ENCODE measurements around the gene NCOR1.
A peak's percentile ranks its signal among the peaks of the same experiment; 100 is the strongest.
"Not testable (repeated sequence)": the region's sequence is repeated elsewhere in the genome, so short reads cannot be mapped to it uniquely, and the experiment has no call there.

NCOR1 gene

DNA sequence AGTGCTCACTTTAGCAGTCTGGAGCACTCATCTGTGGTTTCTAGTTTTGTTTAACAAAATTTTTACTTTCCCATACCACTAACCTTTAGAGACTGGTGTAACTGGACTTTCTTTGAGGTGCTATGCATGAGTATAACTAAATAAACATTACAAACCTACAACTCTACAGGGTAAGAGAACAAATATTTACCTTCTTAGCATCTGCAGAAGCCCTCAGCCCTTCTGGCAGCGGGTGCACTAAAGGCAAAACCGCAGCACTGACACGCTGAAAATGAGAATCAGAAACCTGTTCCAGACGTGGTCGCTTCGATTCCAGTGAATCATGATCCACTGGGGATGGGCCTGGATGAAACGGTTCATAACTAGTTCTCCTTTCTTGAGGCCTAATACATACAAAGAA lies 43.7 kb downstream of the NCOR1 start:
- no peak for TF ChIP-seq ZFX (IDR thresholded peaks at IDR 0.05)
- TF ChIP-seq, protein P1, sequence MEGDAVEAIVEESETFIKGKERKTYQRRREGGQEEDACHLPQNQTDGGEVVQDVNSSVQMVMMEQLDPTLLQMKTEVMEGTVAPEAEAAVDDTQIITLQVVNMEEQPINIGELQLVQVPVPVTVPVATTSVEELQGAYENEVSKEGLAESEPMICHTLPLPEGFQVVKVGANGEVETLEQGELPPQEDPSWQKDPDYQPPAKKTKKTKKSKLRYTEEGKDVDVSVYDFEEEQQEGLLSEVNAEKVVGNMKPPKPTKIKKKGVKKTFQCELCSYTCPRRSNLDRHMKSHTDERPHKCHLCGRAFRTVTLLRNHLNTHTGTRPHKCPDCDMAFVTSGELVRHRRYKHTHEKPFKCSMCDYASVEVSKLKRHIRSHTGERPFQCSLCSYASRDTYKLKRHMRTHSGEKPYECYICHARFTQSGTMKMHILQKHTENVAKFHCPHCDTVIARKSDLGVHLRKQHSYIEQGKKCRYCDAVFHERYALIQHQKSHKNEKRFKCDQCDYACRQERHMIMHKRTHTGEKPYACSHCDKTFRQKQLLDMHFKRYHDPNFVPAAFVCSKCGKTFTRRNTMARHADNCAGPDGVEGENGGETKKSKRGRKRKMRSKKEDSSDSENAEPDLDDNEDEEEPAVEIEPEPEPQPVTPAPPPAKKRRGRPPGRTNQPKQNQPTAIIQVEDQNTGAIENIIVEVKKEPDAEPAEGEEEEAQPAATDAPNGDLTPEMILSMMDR (conservative IDR thresholded peaks at IDR 0.05), result no peak
- H3K27ac ChIP-seq, result peak overlapping the region; percentile 7; the same call in 1 of the 2 replicates

DNA sequence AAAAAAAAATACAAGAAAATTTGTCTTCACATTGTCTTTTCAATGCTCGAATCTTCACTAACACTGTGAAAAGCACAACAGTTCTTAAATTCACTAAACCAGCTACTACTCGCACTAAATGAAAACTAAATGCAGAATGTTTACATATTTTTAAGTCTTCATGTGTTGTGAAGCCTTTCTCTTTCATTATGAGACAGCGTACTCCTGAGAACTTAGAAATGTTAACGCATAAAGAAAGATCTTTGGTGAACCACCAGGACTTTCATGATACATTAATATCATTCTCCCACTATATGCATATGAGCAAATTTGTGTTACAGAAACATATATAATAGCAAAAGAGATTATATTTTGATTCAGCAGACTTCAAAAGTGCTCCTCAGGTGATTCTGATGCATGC lies 48.6 kb downstream of the NCOR1 start:
- not testable (repeated sequence) for H3K27ac ChIP-seq

DNA sequence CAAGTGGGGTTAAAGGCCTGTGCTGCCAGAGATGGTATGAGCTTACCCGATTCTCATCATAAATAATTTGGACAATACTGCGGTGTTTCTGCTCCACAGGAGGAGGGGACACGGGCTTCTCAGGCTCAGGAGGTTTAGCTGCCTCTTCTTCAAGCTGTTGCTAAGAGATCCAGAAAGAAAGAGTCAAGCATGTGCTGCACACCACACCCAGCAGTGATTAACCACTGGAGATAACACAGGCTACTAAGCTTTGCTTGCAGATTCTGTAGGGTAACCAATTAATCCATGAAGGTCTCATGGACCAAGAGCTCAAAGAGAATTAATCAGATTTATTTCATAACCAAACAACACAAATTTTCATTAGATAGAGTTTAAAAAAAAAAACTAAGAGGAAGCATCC lies 56.6 kb downstream of the NCOR1 start:
- no peak for TF ChIP-seq ZFX (IDR thresholded peaks at IDR 0.05)
- TF ChIP-seq, protein P1 (conservative IDR thresholded peaks at IDR 0.05), result no peak
- no peak overlapping the region for H3K27ac ChIP-seq

DNA sequence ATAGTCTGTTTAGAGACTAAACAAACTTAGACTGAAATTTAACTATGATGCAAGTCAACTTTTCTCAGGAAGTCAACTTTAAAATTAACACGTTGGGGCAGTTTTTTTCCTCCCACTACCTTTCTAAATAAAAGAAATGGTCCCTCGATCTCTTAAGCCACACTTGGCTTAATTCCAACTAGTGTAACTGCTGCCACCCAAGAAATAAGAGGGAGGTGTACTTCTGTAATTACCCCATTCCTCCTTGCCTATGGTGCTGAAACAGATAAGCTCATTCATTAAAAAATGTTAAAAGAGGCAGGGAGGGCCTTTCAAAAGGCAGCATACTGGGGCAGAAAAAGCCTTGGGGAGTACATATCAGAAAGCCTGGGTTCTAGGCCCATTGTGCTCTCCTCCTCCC lies 59.8 kb downstream of the NCOR1 start:
- no peak for TF ChIP-seq ZFX (IDR thresholded peaks at IDR 0.05)
- TF ChIP-seq, protein P1 (conservative IDR thresholded peaks at IDR 0.05), result no peak
- no peak overlapping the region for H3K27ac ChIP-seq

DNA sequence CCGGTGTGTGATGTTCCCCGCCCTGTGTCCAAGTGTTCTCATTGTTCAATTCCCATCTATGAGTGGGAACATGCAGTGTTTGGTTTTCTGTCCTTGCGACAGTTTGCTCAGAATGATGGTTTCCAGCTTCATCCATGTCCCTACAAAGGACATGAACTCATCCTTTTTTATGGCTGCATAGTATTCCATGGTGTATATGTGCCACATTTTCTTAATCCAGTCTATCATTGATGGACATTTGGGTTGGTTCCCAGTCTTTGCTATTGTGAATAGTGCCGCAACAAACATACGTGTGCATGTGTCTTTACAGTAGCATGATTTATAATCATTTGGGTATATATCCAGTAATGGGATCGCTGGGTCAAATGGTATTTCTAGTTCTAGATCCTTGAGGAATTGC lies 63.0 kb downstream of the NCOR1 start:
- not testable (repeated sequence) for H3K27ac ChIP-seq

DNA sequence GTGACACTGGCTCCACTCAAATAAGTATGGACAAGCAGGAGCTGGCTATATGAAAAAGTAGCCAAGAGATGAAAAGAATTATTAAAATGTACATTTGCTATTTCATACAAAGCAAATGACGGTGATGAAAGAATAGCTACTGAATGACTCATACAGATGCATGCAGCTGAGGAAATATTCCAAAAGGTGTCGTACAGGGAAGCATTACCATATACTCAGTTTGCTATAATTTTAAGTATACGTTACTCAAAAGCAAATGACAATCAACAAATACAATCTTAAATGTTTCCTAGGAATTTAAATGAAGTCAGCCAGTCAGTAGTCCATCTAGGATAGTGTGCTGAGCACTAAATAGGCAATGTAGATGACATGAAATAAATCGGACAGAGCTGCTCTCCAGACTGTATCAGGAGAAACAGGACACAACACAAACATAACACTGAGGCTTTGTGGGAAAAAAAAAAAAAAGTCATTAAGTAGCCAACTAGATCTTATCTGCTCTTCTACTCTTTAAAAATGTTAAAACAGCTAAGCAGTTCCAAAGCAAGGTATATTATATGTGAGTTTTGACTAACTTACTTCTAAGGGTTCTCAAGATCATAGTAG lies 65.0 kb downstream of the NCOR1 start:
- H3K27ac ChIP-seq, result no peak overlapping the region
- TF ChIP-seq, protein P1 (conservative IDR thresholded peaks at IDR 0.05), result no peak

DNA sequence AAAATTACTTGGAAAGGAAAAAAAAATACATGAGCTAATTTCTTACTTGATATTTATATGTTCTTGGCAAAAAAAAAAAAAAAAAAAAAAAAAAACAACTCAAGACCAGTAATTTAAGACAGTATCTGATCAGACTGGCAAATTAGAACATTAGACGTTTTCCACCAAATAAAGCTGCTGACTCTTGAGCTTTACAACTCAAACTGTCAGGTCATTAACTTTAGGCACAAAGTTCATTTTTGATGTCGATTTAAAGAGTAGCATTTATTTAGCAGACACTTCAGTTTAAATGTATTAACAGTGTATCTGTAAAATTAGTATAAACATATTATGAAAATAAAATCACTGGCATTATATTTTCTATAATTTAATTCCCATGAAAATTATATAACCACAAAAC lies 66.7 kb downstream of the NCOR1 start:
- no peak for TF ChIP-seq ZFX (IDR thresholded peaks at IDR 0.05)
- TF ChIP-seq, protein P1 (conservative IDR thresholded peaks at IDR 0.05), result no peak

GRCh38 chr17:16145319-16145890 lies 69.9 kb downstream of the NCOR1 start:
- not testable (repeated sequence) for H3K27ac ChIP-seq

More for the DNA sequence above, 66.7 kb downstream of the NCOR1 start:
- no peak overlapping the region for H3K27ac ChIP-seq

DNA sequence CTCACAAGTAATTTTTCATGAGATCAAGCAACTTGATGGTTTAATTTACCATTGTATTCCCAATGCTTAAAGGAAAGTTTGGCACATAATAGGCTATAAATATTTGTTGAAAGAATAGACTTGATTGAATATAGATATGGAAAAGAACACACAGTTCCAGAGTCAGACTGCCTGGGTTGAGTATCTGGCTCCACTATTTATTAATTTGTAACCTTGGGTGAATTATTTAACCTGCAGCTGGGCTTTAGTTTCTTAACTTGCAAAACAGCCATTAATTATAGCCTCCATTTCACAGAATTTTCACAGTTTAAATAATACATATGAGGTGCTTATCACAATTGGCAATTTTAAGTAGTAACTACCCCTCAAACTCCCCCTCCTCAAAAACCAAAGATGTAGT lies 73.6 kb downstream of the NCOR1 start:
- no peak overlapping the region for H3K27ac ChIP-seq
- no peak for TF ChIP-seq ZFX (IDR thresholded peaks at IDR 0.05)
- TF ChIP-seq, protein P1 (conservative IDR thresholded peaks at IDR 0.05), result no peak

Data from C4-2B (cell line).